Mucosa of gallbladder (tissue), 1 donor: Measurements from ENCODE around the gene SAYSD1. TPM values are rescaled to one million over a fixed set of nuclear protein-coding genes. Genes with fewer than 3 reads are reported as not detected.

Experiments
- DNase-seq: peaks from one replicate; pipeline ENCODE4 v3.0.0-alpha.2; 2020; ENCODE audit warnings: low spot score
- total RNA-seq: library from RNA; stranded (reverse); gene quantifications from one replicate; pipeline ENCODE4 v1.2.1, GENCODE V29; 2021
- donor health status: DM: no; HTN: no; CAD: no.

Gene SAYSD1
- total RNA-seq, 1 donor from 2014 or later = 15.9 TPM

DNA sequence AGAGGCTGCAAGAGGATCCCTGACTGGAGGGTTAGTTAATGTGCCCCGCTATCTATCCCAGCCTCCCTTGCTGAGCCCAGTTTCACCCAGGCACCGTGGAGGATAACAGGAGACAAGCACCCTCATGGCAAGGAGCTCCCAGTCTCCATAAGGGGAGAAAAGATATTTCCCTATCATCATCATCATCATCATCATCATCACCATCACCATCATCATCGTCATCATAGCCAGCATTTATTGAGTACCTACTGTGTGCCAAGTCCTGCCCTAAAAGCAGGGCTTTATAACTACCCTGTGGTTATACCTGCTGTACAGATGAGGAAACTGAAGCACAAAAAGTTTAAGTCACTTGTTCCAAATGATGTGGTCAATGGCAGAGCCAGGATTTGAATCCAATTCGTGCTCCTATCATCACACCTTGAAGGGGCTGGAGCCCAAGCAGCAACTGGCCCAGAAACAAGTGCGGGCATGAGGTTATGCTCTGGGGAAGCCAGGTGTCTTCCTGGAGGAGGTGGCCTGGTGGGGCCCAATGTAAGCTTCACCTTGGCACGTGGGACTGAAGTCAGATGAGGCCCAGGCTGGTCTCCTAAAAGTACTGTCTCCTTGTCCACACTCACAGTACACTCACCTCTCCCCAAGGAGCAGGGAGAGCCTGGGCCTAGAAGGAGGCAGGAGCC lies 56.4 kb downstream of the SAYSD1 start:
- DNase-seq = no peak

DNA sequence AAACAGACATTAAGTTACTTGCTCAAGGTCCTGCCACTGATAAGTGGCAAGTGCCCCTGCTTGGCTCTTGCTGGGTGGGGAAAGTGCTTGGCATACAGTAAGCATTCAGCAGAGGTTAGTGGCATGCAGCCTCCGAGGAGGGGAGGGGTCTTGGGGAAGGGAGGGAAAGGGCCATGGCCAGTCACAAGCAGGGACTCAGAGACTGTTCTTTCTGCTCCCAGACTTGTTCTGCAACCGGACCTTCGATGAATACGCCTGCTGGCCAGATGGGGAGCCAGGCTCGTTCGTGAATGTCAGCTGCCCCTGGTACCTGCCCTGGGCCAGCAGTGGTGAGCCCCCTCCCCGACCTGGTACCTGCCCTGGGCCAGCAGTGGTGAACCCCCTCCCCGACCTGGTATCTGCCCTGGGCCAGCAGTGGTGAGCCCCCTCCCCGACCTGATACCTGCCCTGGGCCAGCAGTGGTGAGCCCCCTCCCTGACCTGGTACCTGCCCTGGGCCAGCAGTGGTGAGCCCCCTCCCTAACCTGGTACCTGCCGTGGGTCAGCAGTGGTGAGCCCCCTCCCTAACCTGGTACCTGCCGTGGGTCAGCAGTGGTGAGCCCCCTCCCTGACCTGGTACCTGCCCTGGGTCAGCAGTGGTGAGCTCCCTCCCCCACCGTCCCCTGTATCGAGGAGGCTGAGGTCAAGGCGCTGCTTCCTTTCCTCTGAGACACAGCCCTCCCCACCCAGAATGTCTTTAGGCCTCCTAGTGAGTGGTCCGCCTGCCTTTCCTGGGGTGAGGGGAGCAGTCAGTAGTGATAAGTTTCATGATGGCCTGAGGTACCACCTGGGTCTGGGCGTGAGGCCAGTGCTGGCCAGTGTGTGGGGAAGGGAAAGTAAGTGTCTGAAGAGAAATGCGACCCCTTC lies 57.5 kb downstream of the SAYSD1 start:
- DNase-seq = no peak

DNA sequence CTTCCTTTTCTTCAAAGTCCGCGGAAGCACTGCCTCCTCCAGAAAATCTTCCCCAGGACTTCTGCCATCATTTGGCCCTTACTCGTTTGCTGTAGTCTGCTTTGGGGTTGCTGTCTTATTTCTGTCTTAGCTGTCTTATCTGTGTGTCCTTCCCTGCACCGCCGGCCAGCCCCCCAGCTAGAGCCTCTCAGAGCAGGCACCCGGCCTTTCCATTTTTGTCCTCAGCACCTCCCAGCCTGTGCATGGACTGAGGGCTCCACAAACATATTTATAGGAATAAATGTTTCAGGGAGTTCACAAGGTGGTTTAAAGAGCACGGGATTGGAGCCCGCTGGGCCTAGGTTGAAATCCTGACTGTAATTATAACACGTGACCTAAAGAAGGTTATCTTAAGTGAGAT lies 58.3 kb downstream of the SAYSD1 start:
- DNase-seq = no peak

DNA sequence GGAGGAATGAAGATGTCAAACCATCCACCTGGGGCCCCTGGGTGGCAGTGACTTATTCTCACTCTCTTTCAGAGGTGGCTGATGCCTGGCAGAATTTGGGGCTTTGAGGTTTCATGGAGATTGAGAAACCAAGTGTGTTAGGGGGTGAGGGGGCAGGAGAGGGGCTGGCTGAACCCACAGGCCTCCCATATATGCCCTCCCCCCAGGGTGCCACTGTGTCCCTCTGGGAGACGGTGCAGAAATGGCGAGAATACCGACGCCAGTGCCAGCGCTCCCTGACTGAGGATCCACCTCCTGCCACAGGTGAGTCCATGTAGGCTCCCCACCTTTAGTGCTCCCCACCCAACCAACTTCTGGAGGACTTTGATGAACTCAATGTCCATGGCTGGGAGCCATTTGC lies 58.8 kb downstream of the SAYSD1 start:
- no peak for DNase-seq

DNA sequence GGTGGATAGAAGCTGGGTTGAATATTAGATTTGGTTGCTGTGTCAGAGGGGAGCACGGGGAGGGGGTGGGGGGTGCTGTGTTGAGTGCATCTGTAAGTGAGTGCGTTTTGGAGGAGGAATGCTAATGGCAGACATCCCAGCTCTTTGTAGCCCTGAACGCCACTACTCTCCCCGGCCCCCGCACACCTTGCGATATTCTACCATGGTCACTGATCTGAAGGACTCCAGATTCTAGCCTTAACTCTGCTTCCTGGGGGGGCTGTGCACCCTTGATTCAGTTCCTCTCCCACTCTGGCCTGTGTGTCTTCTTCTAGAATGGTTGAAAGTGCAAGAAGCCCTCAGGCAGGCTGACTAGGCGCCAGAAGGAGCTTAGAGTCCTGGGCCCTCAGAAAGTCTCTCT lies 59.3 kb downstream of the SAYSD1 start:
- DNase-seq = no peak

DNA sequence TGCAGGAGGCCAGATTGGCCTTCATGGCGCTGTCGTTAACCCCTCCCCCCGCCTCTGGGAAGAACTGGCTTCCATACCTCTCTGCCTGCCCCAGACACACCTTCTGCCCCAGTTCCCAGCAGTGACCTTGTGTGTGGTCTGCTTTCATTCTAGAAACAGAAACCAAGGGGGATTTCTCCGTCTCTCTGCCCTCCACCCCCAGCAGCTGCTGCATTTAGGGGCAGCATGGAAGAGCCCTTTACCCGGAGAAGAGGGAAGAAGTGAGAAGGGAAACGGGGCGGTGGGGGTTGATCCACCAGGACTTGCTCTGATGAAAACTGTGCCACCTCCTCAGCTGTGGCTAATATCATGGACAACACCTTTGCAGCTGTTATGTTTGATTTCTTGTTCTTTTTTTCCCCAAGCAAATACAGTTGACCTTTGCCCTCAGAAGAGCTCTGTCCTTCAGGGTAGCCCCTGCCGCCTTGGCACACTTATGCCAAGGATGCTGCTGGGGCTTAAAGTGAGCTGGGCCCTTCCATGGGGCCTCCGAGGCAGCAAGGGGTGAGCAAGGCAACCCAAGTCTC lies 60.3 kb downstream of the SAYSD1 start:
- DNase-seq = no peak

Other genes starting within 250 kb of the SAYSD1 start
- 0.06 TPM for gene GLP1R, start 66.4 kb downstream of the SAYSD1 start, total RNA-seq
- 242 TPM for gene KCNK5, start 114.3 kb upstream of the SAYSD1 start, total RNA-seq
- 2.2 TPM for gene KCNK17, start 199.2 kb upstream of the SAYSD1 start, total RNA-seq
- not detected for gene KCNK16, start 207.5 kb upstream of the SAYSD1 start, total RNA-seq